Femur (tissue), 1 donor: Measurements from ENCODE around the gene GSK3B.

ENCODE experiments used
- DNase-seq: peaks from one replicate; pipeline ENCODE4 v3.0.0-alpha.2; 2017

GSK3B gene

GRCh38 chr3:120093911-120094775, at the start of gene GSK3B:
Gene GSK3B (minus strand): TSS chr3:120094447. CDS start chr3:120093434, 1,013 bp downstream.
- DNase-seq = peak; percentile 100

- no peak for DNase-seq
Observed at GRCh38 chr3:120143676-120144075, 49.4 kb upstream of the GSK3B start.

GRCh38 chr3:120142236-120142635, 48.0 kb upstream of the GSK3B start:
- DNase-seq = no peak

GRCh38 chr3:120140098-120140742, 46.0 kb upstream of the GSK3B start:
- no peak for DNase-seq

- DNase-seq = no peak
Observed at GRCh38 chr3:120139140-120139539, 44.9 kb upstream of the GSK3B start.

- DNase-seq = no peak
Observed at GRCh38 chr3:120137548-120137947, 43.3 kb upstream of the GSK3B start.

GRCh38 chr3:120130656-120131055, 36.4 kb upstream of the GSK3B start:
- DNase-seq = no peak

- no peak for DNase-seq
Observed at GRCh38 chr3:120129718-120130513, 35.7 kb upstream of the GSK3B start.

GRCh38 chr3:120129051-120129450, 34.8 kb upstream of the GSK3B start:
- DNase-seq = no peak

GRCh38 chr3:120125992-120126391, 31.7 kb upstream of the GSK3B start:
- DNase-seq = no peak

GRCh38 chr3:120119846-120120510, 25.7 kb upstream of the GSK3B start:
- DNase-seq = no peak

- no peak for DNase-seq
Observed at GRCh38 chr3:120114981-120115380, 20.7 kb upstream of the GSK3B start.

GRCh38 chr3:120114376-120114775, 20.1 kb upstream of the GSK3B start:
- DNase-seq = no peak

- DNase-seq = no peak
Observed at GRCh38 chr3:120113128-120114116, 19.2 kb upstream of the GSK3B start.

- no peak for DNase-seq
Observed at GRCh38 chr3:120111898-120112297, 17.7 kb upstream of the GSK3B start.

GRCh38 chr3:120103276-120103675, 9.0 kb upstream of the GSK3B start:
- DNase-seq = no peak

GRCh38 chr3:120102674-120103073, 8.4 kb upstream of the GSK3B start:
- DNase-seq = no peak

- no peak for DNase-seq
Observed at GRCh38 chr3:120102232-120102631, 8.0 kb upstream of the GSK3B start.

- no peak for DNase-seq
Observed at GRCh38 chr3:120101624-120102023, 7.4 kb upstream of the GSK3B start.

- DNase-seq = no peak
Observed at GRCh38 chr3:120100711-120101110, 6.5 kb upstream of the GSK3B start.

GRCh38 chr3:120098710-120099109, 4.5 kb upstream of the GSK3B start:
- no peak for DNase-seq

GRCh38 chr3:120095979-120096426, 1.8 kb upstream of the GSK3B start:
- no peak for DNase-seq
